OCI-LY3 (cell line): ENCODE measurements around the gene NLGN1.

Experiments
- H2AFZ ChIP-seq: fragments of 200-600, 300-600 bp; shearing (Covaris generic); 2 replicates; pipeline ENCODE4 v1.6.0; 2014; ENCODE audit warnings: antibody characterized with exemption, low read depth, low read length
- H3K27ac ChIP-seq: fragments of 200-600, 300-600 bp; sonication (generic); 2 replicates; pipeline ENCODE4 v1.5.1; 2014; ENCODE audit warnings: mild to moderate bottlenecking, low read length, moderate library complexity, mixed read lengths
- H3K27me3 ChIP-seq: fragments of 200-600, 300-600 bp; sonication (generic); 2 replicates; pipeline ENCODE4 v1.6.1; 2014; ENCODE audit warnings: low read depth, low read length, mixed read lengths
- H3K36me3 ChIP-seq: fragments of 200-600, 300-600 bp; sonication (generic); replicated peaks from 2 replicates; pipeline ENCODE3; 2014; ENCODE audit warnings: low read depth, low read length, mixed read lengths
- H3K4me1 ChIP-seq: fragments of 300-600, 200-600 bp; sonication (generic); 2 replicates; pipeline ENCODE4 v1.6.1; 2014; ENCODE audit warnings: low read length, mixed read lengths
- H3K4me2 ChIP-seq: fragments of 200-600, 300-600 bp; sonication (generic); 2 replicates; pipeline ENCODE4 v1.6.1; 2014; ENCODE audit warnings: low read length, mixed read lengths
- H3K4me3 ChIP-seq: fragments of 300-600, 200-600 bp; sonication (generic); 2 replicates; pipeline ENCODE4 v1.5.1; 2014; ENCODE audit warnings: antibody characterized with exemption, mild to moderate bottlenecking, low read length, moderate library complexity
- H3K79me2 ChIP-seq: fragments of 300-600, 200-600 bp; shearing (Covaris generic); 2 replicates; pipeline ENCODE4 v1.6.1; 2014; ENCODE audit warnings: mild to moderate bottlenecking, low read length, mixed read lengths
- H3K9ac ChIP-seq: fragments of 300-600, 200-600 bp; shearing (Covaris generic); 2 replicates; pipeline ENCODE4 v1.6.0; 2014; ENCODE audit warnings: mild to moderate bottlenecking, low read length, moderate library complexity
- H3K9me3 ChIP-seq: fragments of 200-600, 300-600 bp; shearing (Covaris generic); 2 replicates; pipeline ENCODE4 v1.6.1; 2014; ENCODE audit warnings: low read length, mixed read lengths; ENCODE audit not compliant: insufficient read depth
- H4K20me1 ChIP-seq: fragments of 200-600, 300-600 bp; sonication (generic); 2 replicates; pipeline ENCODE4 v1.6.1; 2016; ENCODE audit warnings: low read length, mixed read lengths; ENCODE audit not compliant: insufficient read depth
- EZH2phosphoT487 ChIP-seq: fragments of 200-600 bp; shearing (Covaris generic); IDR thresholded peaks from 2 replicates; pipeline ENCODE4 v1.6.1; 2018; ENCODE audit warnings: antibody characterized with exemption, mixed run types, low read depth
- TF ChIP-seq, protein P1 (sequence below): fragments of 200-600, 300-600 bp; sonication (generic); IDR thresholded peaks from 2 replicates; pipeline ENCODE4 v1.5.1; 2014; ENCODE audit warnings: antibody characterized with exemption, low read length, low read depth

The NLGN1 gene

DNA sequence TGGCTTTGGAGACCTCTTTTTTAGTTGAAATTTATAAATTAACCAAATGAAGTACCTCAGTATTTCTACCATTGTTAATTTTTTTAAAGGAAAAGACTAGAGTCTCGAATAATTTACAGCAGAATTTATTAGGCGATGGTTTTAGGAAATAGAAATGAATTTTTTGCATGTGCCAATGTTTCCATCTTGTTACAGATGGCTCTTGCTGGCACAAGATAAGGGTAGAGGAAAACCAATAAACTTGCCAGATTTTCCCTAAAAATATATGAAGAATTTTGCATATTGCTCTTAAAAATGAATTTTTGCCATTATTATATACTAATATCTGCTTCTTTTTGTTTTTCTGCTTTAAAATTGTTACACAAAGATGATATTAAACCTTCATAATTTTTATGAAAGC, 380.7 kb downstream of the NLGN1 start:
- H3K79me2 ChIP-seq = no peaks in the 10 kb centered on the region
- TF ChIP-seq EZH2phosphoT487 = no peak
- TF ChIP-seq, protein P1, sequence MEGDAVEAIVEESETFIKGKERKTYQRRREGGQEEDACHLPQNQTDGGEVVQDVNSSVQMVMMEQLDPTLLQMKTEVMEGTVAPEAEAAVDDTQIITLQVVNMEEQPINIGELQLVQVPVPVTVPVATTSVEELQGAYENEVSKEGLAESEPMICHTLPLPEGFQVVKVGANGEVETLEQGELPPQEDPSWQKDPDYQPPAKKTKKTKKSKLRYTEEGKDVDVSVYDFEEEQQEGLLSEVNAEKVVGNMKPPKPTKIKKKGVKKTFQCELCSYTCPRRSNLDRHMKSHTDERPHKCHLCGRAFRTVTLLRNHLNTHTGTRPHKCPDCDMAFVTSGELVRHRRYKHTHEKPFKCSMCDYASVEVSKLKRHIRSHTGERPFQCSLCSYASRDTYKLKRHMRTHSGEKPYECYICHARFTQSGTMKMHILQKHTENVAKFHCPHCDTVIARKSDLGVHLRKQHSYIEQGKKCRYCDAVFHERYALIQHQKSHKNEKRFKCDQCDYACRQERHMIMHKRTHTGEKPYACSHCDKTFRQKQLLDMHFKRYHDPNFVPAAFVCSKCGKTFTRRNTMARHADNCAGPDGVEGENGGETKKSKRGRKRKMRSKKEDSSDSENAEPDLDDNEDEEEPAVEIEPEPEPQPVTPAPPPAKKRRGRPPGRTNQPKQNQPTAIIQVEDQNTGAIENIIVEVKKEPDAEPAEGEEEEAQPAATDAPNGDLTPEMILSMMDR = no peak
- no peaks in the 10 kb centered on the region for H3K27me3 ChIP-seq
- no peak overlapping the region for H3K4me2 ChIP-seq
- H3K4me1 ChIP-seq = no peaks in the 10 kb centered on the region
- no peak overlapping the region for H3K9ac ChIP-seq
- no peaks in the 10 kb centered on the region for H4K20me1 ChIP-seq
- H3K36me3 ChIP-seq = no peaks in the 10 kb centered on the region
- H3K9me3 ChIP-seq = no peaks in the 10 kb centered on the region
- H3K4me3 ChIP-seq = no peak overlapping the region
- no peak overlapping the region for H3K27ac ChIP-seq
- no peak overlapping the region for H2AFZ ChIP-seq

DNA sequence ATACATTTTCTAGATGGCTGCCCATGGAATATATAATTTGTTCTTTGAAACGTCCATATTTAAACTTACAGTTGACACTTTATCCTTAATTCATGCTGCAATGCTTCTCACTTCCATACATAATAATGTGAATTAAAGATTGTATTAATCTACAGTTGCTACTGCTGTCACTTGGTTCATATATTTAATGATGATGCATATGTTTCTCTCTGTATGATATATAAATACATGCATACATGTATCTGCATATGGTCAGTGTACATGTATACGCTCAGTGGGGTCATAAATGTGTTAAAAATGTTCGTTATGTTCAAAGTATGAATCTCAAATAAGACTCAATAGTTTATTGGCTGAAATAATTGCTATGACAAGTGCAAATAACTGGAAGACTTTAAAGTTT, 382.5 kb downstream of the NLGN1 start:
- Histone ChIP-seq H3K9me3 (no peaks in the 10 kb centered on the region), H3K27ac (no peak overlapping the region), H3K4me3 (no peak overlapping the region), H3K4me1 (no peaks in the 10 kb centered on the region), H3K27me3 (no peaks in the 10 kb centered on the region), H4K20me1 (no peaks in the 10 kb centered on the region), H3K79me2 (no peaks in the 10 kb centered on the region), H3K36me3 (no peaks in the 10 kb centered on the region), H3K9ac (no peak overlapping the region), H3K4me2 (no peak overlapping the region), H2AFZ (no peak overlapping the region)
- TF ChIP-seq, protein P1 = no peak
- no peak for TF ChIP-seq EZH2phosphoT487

GRCh38 chr3:173785004-173785403, 387.5 kb downstream of the NLGN1 start:
- no peak overlapping the region for H3K9ac ChIP-seq
- no peaks in the 10 kb centered on the region for H3K36me3 ChIP-seq
- TF ChIP-seq EZH2phosphoT487 = no peak
- TF ChIP-seq, protein P1 = 0 out of 2 replicates have a peak, but pooled peaks have one; percentile 5
- no peaks in the 10 kb centered on the region for H3K27me3 ChIP-seq
- no peak overlapping the region for H3K27ac ChIP-seq
- H3K79me2 ChIP-seq = no peaks in the 10 kb centered on the region
- no peaks in the 10 kb centered on the region for H3K9me3 ChIP-seq
- H3K4me2 ChIP-seq = no peak overlapping the region
- no peak overlapping the region for H3K4me3 ChIP-seq
- H3K4me1 ChIP-seq = no peaks in the 10 kb centered on the region
- no peaks in the 10 kb centered on the region for H4K20me1 ChIP-seq
- H2AFZ ChIP-seq = no peak overlapping the region

DNA sequence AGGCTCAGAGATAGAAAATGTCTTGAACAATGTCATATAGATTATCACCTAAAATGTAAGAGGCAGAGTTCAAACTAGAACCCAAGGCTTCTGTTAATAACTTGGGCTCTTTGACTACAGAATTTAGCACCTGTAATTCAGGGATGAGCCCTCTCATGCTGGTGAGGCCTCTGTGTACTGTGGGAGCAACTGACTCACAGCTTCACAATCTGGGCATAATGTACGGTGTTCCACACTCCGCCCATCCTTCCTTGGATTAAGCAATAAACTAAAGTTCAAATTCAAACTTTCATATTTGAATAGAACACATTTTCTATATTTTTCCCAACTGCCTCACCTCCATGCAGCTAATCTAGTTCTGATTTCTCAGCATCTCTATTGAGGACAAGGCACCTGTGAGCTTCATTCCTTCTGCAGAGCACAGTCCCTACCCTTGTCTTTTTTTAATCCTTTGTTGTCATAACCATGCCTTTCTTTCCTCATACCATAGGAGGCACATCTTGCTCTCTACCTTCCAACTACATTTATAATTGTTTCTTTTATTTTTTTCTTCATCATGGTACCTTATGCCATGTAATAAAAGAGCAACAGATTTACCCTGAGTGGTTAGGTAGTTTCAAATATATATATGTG, 392.1 kb downstream of the NLGN1 start:
- TF ChIP-seq, protein P1 = no peak
- TF ChIP-seq EZH2phosphoT487 = no peak
- H3K4me3 ChIP-seq = no peak overlapping the region
- H3K9ac ChIP-seq = no peak overlapping the region
- H3K27me3 ChIP-seq = no peaks in the 10 kb centered on the region
- H3K4me2 ChIP-seq = no peak overlapping the region
- H4K20me1 ChIP-seq = no peaks in the 10 kb centered on the region
- H2AFZ ChIP-seq = no peak overlapping the region
- H3K27ac ChIP-seq = no peak overlapping the region
- no peaks in the 10 kb centered on the region for H3K4me1 ChIP-seq
- H3K79me2 ChIP-seq = no peaks in the 10 kb centered on the region
- no peaks in the 10 kb centered on the region for H3K36me3 ChIP-seq
- no peaks in the 10 kb centered on the region for H3K9me3 ChIP-seq
